Measurements from ENCODE around the gene SUFU. TPM values are rescaled to one million over a fixed set of nuclear protein-coding genes. Genes with fewer than 3 reads are reported as not detected.
A peak's percentile ranks its signal among the peaks of the same experiment; 100 is the strongest.

Gene SUFU
- total RNA-seq, 1 donor from 2014 or later = 11.5 TPM

- Mint-ChIP-seq H3K36me3 (peaks cover 8% of the 10 kb centered on the region), H3K9me3 (no peaks in the 10 kb centered on the region), H3K27me3 (ENCODE audit: insufficient read depth, low read depth) (peaks cover 16% of the 10 kb centered on the region), H3K27ac (peak overlapping the region; percentile 78), H3K4me3 (no peak overlapping the region), H3K4me1 (peaks cover 52% of the 10 kb centered on the region)
- H3K79me2 ChIP-seq (ENCODE audit: low read depth) = no peaks in the 10 kb centered on the region
- H3K4me1 ChIP-seq = peaks cover 40% of the 10 kb centered on the region
- H3K27ac ChIP-seq = no peak overlapping the region
- H2AFZ ChIP-seq (replicated peaks) = no peak overlapping the region
- no peak for DNase-seq (ENCODE audit: low spot score)
- no peak overlapping the region for H3K4me2 ChIP-seq
- no peaks in the 10 kb centered on the region for H3K27me3 ChIP-seq
- H4K20me1 ChIP-seq (ENCODE audit: low read depth) = no peaks in the 10 kb centered on the region
- H3K9ac ChIP-seq = no peak overlapping the region
- TF ChIP-seq EZH2 (IDR thresholded peaks at IDR 0.05) (no peak), CTCF (IDR thresholded peaks at IDR 0.05) (no peak), EZH2phosphoT487 (IDR thresholded peaks at IDR 0.05) (no peak)
- peaks cover 47% of the 10 kb centered on the region for H3F3A ChIP-seq (ENCODE audit: low read depth)
- no peak overlapping the region for H3K4me3 ChIP-seq
- no peaks in the 10 kb centered on the region for H3K9me3 ChIP-seq (ENCODE audit: low read depth)
- H3K36me3 ChIP-seq = no peaks in the 10 kb centered on the region
Measured at GRCh38 chr10:102633848-102634247, 130.1 kb downstream of the SUFU start.

- no peaks in the 10 kb centered on the region for H3K27me3 ChIP-seq
- no peaks in the 10 kb centered on the region for H3K9me3 ChIP-seq (ENCODE audit: low read depth)
- H3K9ac ChIP-seq = no peak overlapping the region
- H3K4me1 Mint-ChIP-seq = peaks cover 43% of the 10 kb centered on the region
- H3K4me3 ChIP-seq = no peak overlapping the region
- H2AFZ ChIP-seq (replicated peaks) = no peak overlapping the region
- H4K20me1 ChIP-seq (ENCODE audit: low read depth) = no peaks in the 10 kb centered on the region
- H3K4me1 ChIP-seq = peaks cover 31% of the 10 kb centered on the region
- H3K79me2 ChIP-seq (ENCODE audit: low read depth) = no peaks in the 10 kb centered on the region
- no peak for TF ChIP-seq EZH2phosphoT487 (IDR thresholded peaks at IDR 0.05)
- TF ChIP-seq CTCF (IDR thresholded peaks at IDR 0.05) = no peak
- TF ChIP-seq EZH2 (IDR thresholded peaks at IDR 0.05) = no peak
- H3K9me3 Mint-ChIP-seq = no peaks in the 10 kb centered on the region
- peaks cover 14% of the 10 kb centered on the region for H3K27me3 Mint-ChIP-seq (ENCODE audit: insufficient read depth, low read depth)
- peaks cover 46% of the 10 kb centered on the region for H3F3A ChIP-seq (ENCODE audit: low read depth)
- no peak overlapping the region for H3K4me2 ChIP-seq
- peak overlapping the region; percentile 21 for H3K4me3 Mint-ChIP-seq
- peaks cover 8% of the 10 kb centered on the region for H3K36me3 Mint-ChIP-seq
- H3K27ac Mint-ChIP-seq = no peak overlapping the region
- H3K27ac ChIP-seq = no peak overlapping the region
- DNase-seq (ENCODE audit: low spot score) = no peak
- no peaks in the 10 kb centered on the region for H3K36me3 ChIP-seq
Measured at GRCh38 chr10:102634686-102635085, 130.9 kb downstream of the SUFU start.

- peaks cover 11% of the 10 kb centered on the region for H3K27me3 Mint-ChIP-seq (ENCODE audit: insufficient read depth, low read depth)
Measured at GRCh38 chr10:102635377-102635776, 131.6 kb downstream of the SUFU start.

More at GRCh38 chr10:102635377-102635776, 131.6 kb downstream of the SUFU start:
- H3K27me3 ChIP-seq = no peaks in the 10 kb centered on the region
- no peaks in the 10 kb centered on the region for H3K79me2 ChIP-seq (ENCODE audit: low read depth)
- no peak overlapping the region for H3K27ac ChIP-seq
- H3K36me3 Mint-ChIP-seq = peaks cover 8% of the 10 kb centered on the region
- no peak overlapping the region for H3K9ac ChIP-seq
- no peak overlapping the region for H3K4me3 Mint-ChIP-seq
- H2AFZ ChIP-seq (replicated peaks) = no peak overlapping the region
- no peak overlapping the region for H3K27ac Mint-ChIP-seq
- H3K4me3 ChIP-seq = no peak overlapping the region
- peaks cover 24% of the 10 kb centered on the region for H3K4me1 ChIP-seq
- H3K4me1 Mint-ChIP-seq = peaks cover 38% of the 10 kb centered on the region
- no peak overlapping the region for H3K4me2 ChIP-seq
- H4K20me1 ChIP-seq (ENCODE audit: low read depth) = no peaks in the 10 kb centered on the region
- no peak for DNase-seq (ENCODE audit: low spot score)
- TF ChIP-seq CTCF (IDR thresholded peaks at IDR 0.05) (no peak), EZH2phosphoT487 (IDR thresholded peaks at IDR 0.05) (no peak), EZH2 (IDR thresholded peaks at IDR 0.05) (no peak)
- H3K9me3 ChIP-seq (ENCODE audit: low read depth) = no peaks in the 10 kb centered on the region
- no peaks in the 10 kb centered on the region for H3K9me3 Mint-ChIP-seq
- H3K36me3 ChIP-seq = no peaks in the 10 kb centered on the region
- peaks cover 46% of the 10 kb centered on the region for H3F3A ChIP-seq (ENCODE audit: low read depth)
